ENCODE measurements around the gene SECTM1.
"Not testable (repeated sequence)": the region's sequence is repeated elsewhere in the genome, so short reads cannot be mapped to it uniquely, and the experiment has no call there.

Gene SECTM1

GRCh38 chr17:82347994-82348393 is 14.4 kb upstream of the SECTM1 start:
- not testable (repeated sequence) for DNase-seq (ENCODE audit: low read depth in 3 of 3)

- no peak for DNase-seq (ENCODE audit: low read depth in 3 of 3)
Observed at GRCh38 chr17:82346342-82347300, 13.1 kb upstream of the SECTM1 start.

- DNase-seq (ENCODE audit: low read depth in 3 of 3), result no peak
Observed at GRCh38 chr17:82345151-82345976, 11.8 kb upstream of the SECTM1 start.

- no peak for DNase-seq (ENCODE audit: low read depth in 3 of 3)
Observed at GRCh38 chr17:82344175-82344907, 10.8 kb upstream of the SECTM1 start.

GRCh38 chr17:82343560-82343959 is 10.0 kb upstream of the SECTM1 start:
- DNase-seq (ENCODE audit: low read depth in 3 of 3), result no peak

- DNase-seq (ENCODE audit: low read depth in 3 of 3), result no peak
Observed at GRCh38 chr17:82342361-82343079, 9.0 kb upstream of the SECTM1 start.

GRCh38 chr17:82339634-82340580 is 6.3 kb upstream of the SECTM1 start:
- no peak for DNase-seq (ENCODE audit: low read depth in 3 of 3)

GRCh38 chr17:82338858-82339633 is 5.5 kb upstream of the SECTM1 start:
- no peak for DNase-seq (ENCODE audit: low read depth in 3 of 3)

GRCh38 chr17:82334622-82335394 is 1.2 kb upstream of the SECTM1 start:
- no peak for DNase-seq (ENCODE audit: low read depth in 3 of 3)

GRCh38 chr17:82334204-82334621 is 647 bp upstream of the SECTM1 start:
- no peak for DNase-seq (ENCODE audit: low read depth in 3 of 3)

- no peak for DNase-seq (ENCODE audit: low read depth in 3 of 3)
Observed at GRCh38 chr17:82332669-82333278, 792 bp downstream of the SECTM1 start.

- DNase-seq (ENCODE audit: low read depth in 3 of 3), result no peak
Observed at GRCh38 chr17:82331345-82331939, 2.1 kb downstream of the SECTM1 start.

GRCh38 chr17:82330322-82331239 is 3.0 kb downstream of the SECTM1 start:
- DNase-seq (ENCODE audit: low read depth in 3 of 3), result no peak

- DNase-seq (ENCODE audit: low read depth in 3 of 3), result no peak
Observed at GRCh38 chr17:82329683-82330321, 3.8 kb downstream of the SECTM1 start.

GRCh38 chr17:82328994-82329507 is 4.5 kb downstream of the SECTM1 start:
- no peak for DNase-seq (ENCODE audit: low read depth in 3 of 3)
